ENCODE results near the gene FILIP1L. TPM values are rescaled to one million over a fixed set of nuclear protein-coding genes. Genes with fewer than 3 reads are reported as not detected.

The FILIP1L gene
- total and polyA plus RNA-seq, 2 of the 8 experiments (the other 6 are each of a cell fraction or from before 2014, with no cell fraction given): 0.06 to 0.09 TPM

DNA sequence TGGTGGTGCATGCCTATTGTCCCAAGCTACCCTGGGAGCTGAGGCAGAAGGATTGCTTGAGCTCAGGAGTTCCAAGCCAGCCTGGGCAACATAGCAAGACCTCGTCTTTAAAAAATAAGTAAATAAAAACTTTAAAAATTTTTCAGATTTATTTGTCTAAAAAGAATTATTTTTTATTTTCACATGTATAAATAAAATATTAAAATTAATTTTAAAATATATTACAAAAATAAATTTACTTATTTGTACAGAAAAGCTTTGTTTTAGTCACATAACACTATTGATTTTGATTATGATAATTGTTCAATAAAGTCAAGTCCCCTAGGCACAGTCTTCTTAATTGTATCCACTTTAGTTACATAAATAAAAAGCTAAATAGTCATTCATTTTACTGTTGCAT is 85.2 kb downstream of the FILIP1L start (continued):
- TF ChIP-seq SAP30 (IDR thresholded peaks at IDR 0.05; ENCODE audit: insufficient read depth, insufficient replicate concordance, low read length) (no peak), CBX5 (IDR thresholded peaks at IDR 0.05; ENCODE audit: low read depth, low read length) (no peak)

All from H1 (cell line).